NCI-H1092 (cell line): ENCODE data around the gene SBF1.

Source experiments
- DNase-seq: peaks from one replicate; lab custom pipeline; 2025; lab: John Stamatoyannopoulos, UW

SBF1 gene

GRCh38 chr22:50396751-50397370, 78.0 kb downstream of the SBF1 start:
- no peak for DNase-seq
